ENCODE results near the gene COP1. TPM values are rescaled to one million over a fixed set of nuclear protein-coding genes. Genes with fewer than 3 reads are reported as not detected.

Gene COP1
- total RNA-seq, 4 donors from 2014 or later: 84.6 to 125 (median 106) TPM

DNA sequence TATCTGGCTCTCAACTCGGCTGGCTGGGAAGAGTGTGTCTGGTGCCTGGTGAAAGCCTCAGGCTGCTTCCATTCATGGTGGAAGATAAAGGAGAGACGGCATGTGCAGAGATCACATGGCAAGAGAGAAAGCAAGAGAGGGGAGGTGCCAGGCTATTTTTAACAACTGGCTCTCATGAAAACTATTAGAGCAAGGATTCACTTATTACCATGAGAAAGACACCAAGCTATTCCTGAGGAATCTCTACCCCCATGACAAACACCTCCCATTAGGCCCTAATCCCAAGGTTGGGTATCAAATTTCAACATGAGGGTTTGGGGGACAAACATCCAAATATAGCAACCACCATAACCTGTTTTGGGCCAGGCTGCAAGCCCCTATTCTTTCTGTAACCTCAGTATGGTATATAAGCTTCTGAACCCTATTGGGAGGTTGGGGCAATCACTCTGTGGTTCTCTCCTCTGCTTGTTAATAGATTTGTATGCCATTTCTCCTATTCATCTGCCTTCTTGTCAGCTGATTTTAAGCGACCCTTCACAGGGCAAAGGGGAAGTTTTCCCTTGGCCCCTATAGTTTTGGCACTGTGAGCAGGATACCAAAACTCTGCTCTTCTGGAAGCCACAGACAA, 284.7 kb downstream of the COP1 start:
- Histone ChIP-seq H3K27me3 (no peaks in the 10 kb centered on the region), H3K27ac (no peak overlapping the region), H3K36me3 (peaks cover 0 to 7% (median 0%) of the 10 kb centered on the region in 3 donors), H3K4me1 (no peaks in the 10 kb centered on the region), H3K4me3 (no peak overlapping the region), H3K9me3 (no peaks in the 10 kb centered on the region)
- no peak for DNase-seq
- no peak for TF ChIP-seq POLR2A (IDR thresholded peaks at IDR 0.05)
- TF ChIP-seq, protein P1, sequence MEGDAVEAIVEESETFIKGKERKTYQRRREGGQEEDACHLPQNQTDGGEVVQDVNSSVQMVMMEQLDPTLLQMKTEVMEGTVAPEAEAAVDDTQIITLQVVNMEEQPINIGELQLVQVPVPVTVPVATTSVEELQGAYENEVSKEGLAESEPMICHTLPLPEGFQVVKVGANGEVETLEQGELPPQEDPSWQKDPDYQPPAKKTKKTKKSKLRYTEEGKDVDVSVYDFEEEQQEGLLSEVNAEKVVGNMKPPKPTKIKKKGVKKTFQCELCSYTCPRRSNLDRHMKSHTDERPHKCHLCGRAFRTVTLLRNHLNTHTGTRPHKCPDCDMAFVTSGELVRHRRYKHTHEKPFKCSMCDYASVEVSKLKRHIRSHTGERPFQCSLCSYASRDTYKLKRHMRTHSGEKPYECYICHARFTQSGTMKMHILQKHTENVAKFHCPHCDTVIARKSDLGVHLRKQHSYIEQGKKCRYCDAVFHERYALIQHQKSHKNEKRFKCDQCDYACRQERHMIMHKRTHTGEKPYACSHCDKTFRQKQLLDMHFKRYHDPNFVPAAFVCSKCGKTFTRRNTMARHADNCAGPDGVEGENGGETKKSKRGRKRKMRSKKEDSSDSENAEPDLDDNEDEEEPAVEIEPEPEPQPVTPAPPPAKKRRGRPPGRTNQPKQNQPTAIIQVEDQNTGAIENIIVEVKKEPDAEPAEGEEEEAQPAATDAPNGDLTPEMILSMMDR (IDR thresholded peaks at IDR 0.05): no peak

DNA sequence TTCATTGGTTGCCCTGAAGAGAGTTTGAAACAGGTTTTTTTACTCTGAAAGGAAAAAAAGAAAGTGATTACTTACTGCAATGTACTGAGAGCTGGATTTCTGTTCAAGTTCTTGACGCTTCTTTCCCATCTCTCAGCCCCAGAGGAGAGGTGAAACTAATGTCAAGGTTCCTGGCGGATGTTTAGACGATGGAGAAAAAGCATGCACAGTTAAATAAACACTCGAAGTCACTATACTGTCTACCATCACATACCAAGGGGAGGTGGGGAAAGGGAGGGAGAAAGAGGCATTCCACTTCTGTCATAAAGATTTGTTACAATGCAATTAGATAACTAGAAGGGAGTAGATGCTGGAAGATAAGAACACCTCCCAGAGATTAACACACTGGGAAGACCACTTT, 286.7 kb downstream of the COP1 start:
- no peak for DNase-seq
- Histone ChIP-seq H3K9me3 (no peaks in the 10 kb centered on the region), H3K4me1 (no peaks in the 10 kb centered on the region), H3K27me3 (no peaks in the 10 kb centered on the region), H3K27ac (no peak overlapping the region), H3K36me3 (no peaks in the 10 kb centered on the region), H3K4me3 (no peak overlapping the region)
- TF ChIP-seq POLR2A (IDR thresholded peaks at IDR 0.05): no peak
- TF ChIP-seq, protein P1 (IDR thresholded peaks at IDR 0.05): no peak

DNA sequence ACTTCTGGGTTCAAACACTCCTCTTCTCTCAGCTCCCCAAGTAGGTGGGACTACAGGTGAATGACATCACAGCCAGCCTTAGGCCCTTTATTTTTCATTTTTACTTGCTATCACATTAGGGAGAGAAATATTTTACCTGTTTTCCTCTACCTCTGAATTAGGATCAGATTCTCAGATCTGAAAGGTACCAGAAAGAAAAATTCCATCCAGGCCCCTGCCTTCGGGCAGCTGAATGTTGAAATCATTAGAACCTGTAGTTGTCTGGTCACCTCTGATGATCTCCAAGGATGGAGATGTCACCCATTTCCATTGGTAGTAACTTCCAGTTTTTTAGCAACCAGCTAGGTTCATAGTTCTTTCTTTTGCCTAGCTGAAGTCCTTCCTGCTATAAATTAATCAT, 288.1 kb downstream of the COP1 start:
- Histone ChIP-seq H3K9me3 (no peaks in the 10 kb centered on the region), H3K27me3 (no peaks in the 10 kb centered on the region), H3K27ac (no peak overlapping the region), H3K36me3 (no peaks in the 10 kb centered on the region), H3K4me3 (no peak overlapping the region), H3K4me1 (no peaks in the 10 kb centered on the region)
- no peak for TF ChIP-seq POLR2A (IDR thresholded peaks at IDR 0.05)
- TF ChIP-seq, protein P1 (IDR thresholded peaks at IDR 0.05): no peak
- DNase-seq: no peak

- Histone ChIP-seq H3K27ac (no peak overlapping the region), H3K27me3 (no peaks in the 10 kb centered on the region), H3K36me3 (no peaks in the 10 kb centered on the region), H3K4me1 (no peaks in the 10 kb centered on the region), H3K9me3 (no peaks in the 10 kb centered on the region), H3K4me3 (no peak overlapping the region)
- no peak for DNase-seq
- TF ChIP-seq, protein P1 (IDR thresholded peaks at IDR 0.05): no peak
- no peak for TF ChIP-seq POLR2A (IDR thresholded peaks at IDR 0.05)
Observed at GRCh38 chr1:175918364-175918801, 288.7 kb downstream of the COP1 start.

DNA sequence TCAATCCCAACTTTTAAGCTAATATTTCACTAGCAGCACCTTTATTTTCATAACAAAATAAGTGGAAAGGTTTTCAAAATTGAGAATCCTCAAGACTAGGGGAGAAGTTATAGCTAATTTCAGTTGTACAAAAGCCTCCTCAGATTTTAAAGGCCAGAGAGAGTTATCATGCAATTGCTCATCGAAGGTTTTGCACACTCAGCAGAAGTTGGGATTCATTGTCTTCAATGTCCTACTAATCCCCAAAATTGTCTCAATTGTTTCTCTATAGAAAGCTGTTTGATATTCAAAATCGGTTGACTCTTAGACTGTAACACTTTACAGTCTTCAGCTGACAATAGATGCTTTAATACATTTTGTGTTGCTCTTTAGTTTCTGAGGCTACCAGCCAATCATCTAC, 293.0 kb downstream of the COP1 start:
- Histone ChIP-seq H3K4me1 (no peaks in the 10 kb centered on the region), H3K4me3 (no peak overlapping the region), H3K36me3 (no peaks in the 10 kb centered on the region), H3K27ac (no peak overlapping the region), H3K9me3 (peaks cover 0 to 12% (median 4%) of the 10 kb centered on the region in 4 donors), H3K27me3 (no peaks in the 10 kb centered on the region)
- DNase-seq: no peak
- TF ChIP-seq POLR2A (IDR thresholded peaks at IDR 0.05): no peak
- TF ChIP-seq, protein P1 (IDR thresholded peaks at IDR 0.05): no peak
